ENCODE data around the gene TAB3. TPM values are rescaled to one million over a fixed set of nuclear protein-coding genes. Genes with fewer than 3 reads are reported as not detected.

The TAB3 gene
- 9.3 and 10.1 TPM in 2 replicates for total RNA-seq

GRCh38 chrX:30889147-30890140 lies at the start of gene TAB3:
Gene TAB3, minus strand, starts transcription at chrX:30889254. Its CDS starts 29,666 bp downstream, at chrX:30859588.

Other genes with a start within 250 kb of the TAB3 start
- gene GK, start 235.8 kb downstream of the TAB3 start, total RNA-seq, result 52.5 and 87.0 TPM in 2 replicates
- gene FTHL17, start 182.8 kb upstream of the TAB3 start, total RNA-seq, result not detected in 2 replicates